ENCODE measurements around the gene DUSP18. TPM values are rescaled to one million over a fixed set of nuclear protein-coding genes. Genes with fewer than 3 reads are reported as not detected.
A peak's percentile ranks its signal among the peaks of the same experiment; 100 is the strongest.
"Not testable (repeated sequence)": the region's sequence is repeated elsewhere in the genome, so short reads cannot be mapped to it uniquely, and the experiment has no call there.

DUSP18 gene
- total RNA-seq, 1 experiment from 2014 or later, result 2.7 TPM

- H3K36me3 ChIP-seq, result no peaks in the 10 kb centered on the region
- no peaks in the 10 kb centered on the region for H3K9me3 ChIP-seq
- DNase-seq, result no peak
- H3K27me3 ChIP-seq, result no peaks in the 10 kb centered on the region
- H3K4me3 ChIP-seq, result no peak overlapping the region
Measured at GRCh38 chr22:30687358-30687757, 19.7 kb upstream of the DUSP18 start.

GRCh38 chr22:30685178-30685577 is 17.5 kb upstream of the DUSP18 start:
- H3K9me3 ChIP-seq, result no peaks in the 10 kb centered on the region
- H3K4me3 ChIP-seq, result no peak overlapping the region
- no peaks in the 10 kb centered on the region for H3K27me3 ChIP-seq
- no peak for DNase-seq
- no peaks in the 10 kb centered on the region for H3K36me3 ChIP-seq

- no peaks in the 10 kb centered on the region for H3K9me3 ChIP-seq
Measured at GRCh38 chr22:30681831-30682230, 14.2 kb upstream of the DUSP18 start.

GRCh38 chr22:30680991-30681770 is 13.5 kb upstream of the DUSP18 start:
- no peaks in the 10 kb centered on the region for H3K36me3 ChIP-seq
- H3K4me3 ChIP-seq, result no peak overlapping the region
- no peaks in the 10 kb centered on the region for H3K9me3 ChIP-seq
- DNase-seq, result no peak
- H3K27me3 ChIP-seq, result no peaks in the 10 kb centered on the region

More at GRCh38 chr22:30681831-30682230, 14.2 kb upstream of the DUSP18 start:
- Histone ChIP-seq H3K36me3 (no peaks in the 10 kb centered on the region), H3K4me3 (no peak overlapping the region), H3K27me3 (no peaks in the 10 kb centered on the region)
- no peak for DNase-seq

GRCh38 chr22:30679895-30680690 is 12.4 kb upstream of the DUSP18 start:
- not testable (repeated sequence) for DNase-seq, H3K36me3 ChIP-seq, H3K4me3 ChIP-seq, H3K27me3 ChIP-seq, H3K9me3 ChIP-seq

- H3K4me3 ChIP-seq, H3K27me3 ChIP-seq, H3K9me3 ChIP-seq, DNase-seq, H3K36me3 ChIP-seq: not testable (repeated sequence)
Measured at GRCh38 chr22:30676565-30676964, 8.9 kb upstream of the DUSP18 start.

GRCh38 chr22:30675436-30675835 is 7.8 kb upstream of the DUSP18 start:
- DNase-seq, result no peak
- no peaks in the 10 kb centered on the region for H3K27me3 ChIP-seq

GRCh38 chr22:30674482-30674881 is 6.8 kb upstream of the DUSP18 start:
- Histone ChIP-seq H3K9me3 (no peaks in the 10 kb centered on the region), H3K36me3 (no peaks in the 10 kb centered on the region), H3K27me3 (no peaks in the 10 kb centered on the region), H3K4me3 (no peak overlapping the region)
- no peak for DNase-seq

More at GRCh38 chr22:30675436-30675835, 7.8 kb upstream of the DUSP18 start:
- Histone ChIP-seq H3K9me3 (no peaks in the 10 kb centered on the region), H3K36me3 (no peaks in the 10 kb centered on the region), H3K4me3 (no peak overlapping the region)

GRCh38 chr22:30673136-30673535 is 5.5 kb upstream of the DUSP18 start:
- no peak for DNase-seq
- Histone ChIP-seq H3K27me3 (no peaks in the 10 kb centered on the region), H3K9me3 (no peaks in the 10 kb centered on the region), H3K36me3 (no peaks in the 10 kb centered on the region), H3K4me3 (no peak overlapping the region)

GRCh38 chr22:30671071-30671470 is 3.4 kb upstream of the DUSP18 start:
- H3K27me3 ChIP-seq, result no peaks in the 10 kb centered on the region

GRCh38 chr22:30668386-30668710 is 673 bp upstream of the DUSP18 start:
- DNase-seq, result no peak

More at GRCh38 chr22:30671071-30671470, 3.4 kb upstream of the DUSP18 start:
- no peaks in the 10 kb centered on the region for H3K36me3 ChIP-seq
- no peak overlapping the region for H3K4me3 ChIP-seq
- DNase-seq, result no peak
- no peaks in the 10 kb centered on the region for H3K9me3 ChIP-seq

GRCh38 chr22:30667107-30667493 is 575 bp downstream of the DUSP18 start:
- Histone ChIP-seq H3K27me3 (no peaks in the 10 kb centered on the region), H3K9me3 (no peaks in the 10 kb centered on the region), H3K4me3 (peak overlapping the region; percentile 74), H3K36me3 (peaks cover 6% of the 10 kb centered on the region)
- DNase-seq, result no peak

More at GRCh38 chr22:30668386-30668710, 673 bp upstream of the DUSP18 start:
- Histone ChIP-seq H3K27me3 (no peaks in the 10 kb centered on the region), H3K4me3 (peak overlapping the region; percentile 74), H3K36me3 (peaks cover 4% of the 10 kb centered on the region), H3K9me3 (no peaks in the 10 kb centered on the region)

GRCh38 chr22:30665786-30666185 is 1.9 kb downstream of the DUSP18 start:
- no peak for DNase-seq

GRCh38 chr22:30665266-30665665 is 2.4 kb downstream of the DUSP18 start:
- no peak overlapping the region for H3K4me3 ChIP-seq
- H3K27me3 ChIP-seq, result no peaks in the 10 kb centered on the region
- peaks cover 8% of the 10 kb centered on the region for H3K36me3 ChIP-seq

More at GRCh38 chr22:30665786-30666185, 1.9 kb downstream of the DUSP18 start:
- Histone ChIP-seq H3K4me3 (no peak overlapping the region), H3K27me3 (no peaks in the 10 kb centered on the region), H3K36me3 (peaks cover 8% of the 10 kb centered on the region), H3K9me3 (no peaks in the 10 kb centered on the region)

GRCh38 chr22:30664798-30665197 is 2.9 kb downstream of the DUSP18 start:
- Histone ChIP-seq H3K9me3 (no peaks in the 10 kb centered on the region), H3K36me3 (peaks cover 8% of the 10 kb centered on the region), H3K4me3 (no peak overlapping the region), H3K27me3 (no peaks in the 10 kb centered on the region)
- no peak for DNase-seq

More at GRCh38 chr22:30665266-30665665, 2.4 kb downstream of the DUSP18 start:
- no peaks in the 10 kb centered on the region for H3K9me3 ChIP-seq
- no peak for DNase-seq

- no peak for DNase-seq
- Histone ChIP-seq H3K27me3 (no peaks in the 10 kb centered on the region), H3K36me3 (peaks cover 8% of the 10 kb centered on the region), H3K4me3 (no peak overlapping the region), H3K9me3 (no peaks in the 10 kb centered on the region)
Measured at GRCh38 chr22:30662040-30662439, 5.6 kb downstream of the DUSP18 start.

GRCh38 chr22:30655532-30655931 is 12.1 kb downstream of the DUSP18 start:
- no peaks in the 10 kb centered on the region for H3K9me3 ChIP-seq
- no peak overlapping the region for H3K4me3 ChIP-seq
- no peak for DNase-seq
- no peaks in the 10 kb centered on the region; the same call in 1 of the 2 replicates for H3K36me3 ChIP-seq
- H3K27me3 ChIP-seq, result no peaks in the 10 kb centered on the region

Measured in MG63 (cell line).